ENCODE measurements around the gene CHM.
"Not testable (repeated sequence)": the region's sequence is repeated elsewhere in the genome, so short reads cannot be mapped to it uniquely, and the experiment has no call there.

Gene CHM

GRCh38 chrX:85977218-85977617 is 70.1 kb downstream of the CHM start:
- H3K36me3 ChIP-seq = peaks cover 0 to 11% (median 11%) of the 10 kb centered on the region in 3 donors
- DNase-seq = no peak
- H3K27me3 ChIP-seq = no peaks in the 10 kb centered on the region
- H3K9me3 ChIP-seq = no peaks in the 10 kb centered on the region
- intact Hi-C loops (cut with DNase I; ENCODE audit: low total_unique reads) = no loop called here
- H3K27ac ChIP-seq = no peak overlapping the region
- H3K4me1 ChIP-seq = no peaks in the 10 kb centered on the region
- H3K4me3 ChIP-seq = no peak overlapping the region
- TF ChIP-seq CTCF (IDR thresholded peaks at IDR 0.05) = no peak

GRCh38 chrX:85972351-85972750 is 75.0 kb downstream of the CHM start:
- intact Hi-C loops (cut with DNase I; ENCODE audit: low total_unique reads); H3K9me3 ChIP-seq; H3K27ac ChIP-seq; H3K27me3 ChIP-seq; DNase-seq; H3K4me3 ChIP-seq; H3K4me1 ChIP-seq: not testable (repeated sequence)
- peaks cover 6 to 10% (median 8%) of the 10 kb centered on the region in 3 donors for H3K36me3 ChIP-seq

- Histone ChIP-seq H3K4me1 (no peaks in the 10 kb centered on the region), H3K9me3 (no peaks in the 10 kb centered on the region)
- no peak for TF ChIP-seq CTCF (IDR thresholded peaks at IDR 0.05)
These were observed 82.6 kb downstream of the CHM start for GRCh38 chrX:85964744-85965143.

GRCh38 chrX:85963736-85964135 is 83.6 kb downstream of the CHM start:
- TF ChIP-seq CTCF (IDR thresholded peaks at IDR 0.05) = no peak
- no peak for DNase-seq
- Histone ChIP-seq H3K9me3 (no peaks in the 10 kb centered on the region), H3K4me1 (no peaks in the 10 kb centered on the region), H3K27ac (no peak overlapping the region), H3K4me3 (no peak overlapping the region), H3K27me3 (no peaks in the 10 kb centered on the region), H3K36me3 (no peaks in the 10 kb centered on the region)
- intact Hi-C loops (cut with DNase I; ENCODE audit: low total_unique reads) = no loop called here

More at GRCh38 chrX:85964744-85965143, 82.6 kb downstream of the CHM start:
- Histone ChIP-seq H3K27ac (no peak overlapping the region), H3K4me3 (no peak overlapping the region), H3K36me3 (no peaks in the 10 kb centered on the region), H3K27me3 (no peaks in the 10 kb centered on the region)
- intact Hi-C loops (cut with DNase I; ENCODE audit: low total_unique reads) = no loop called here
- DNase-seq = no peak

GRCh38 chrX:85955510-85955909 is 91.8 kb downstream of the CHM start:
- DNase-seq = no peak
- Histone ChIP-seq H3K27ac (no peak overlapping the region), H3K27me3 (no peaks in the 10 kb centered on the region), H3K4me3 (no peak overlapping the region), H3K4me1 (no peaks in the 10 kb centered on the region), H3K9me3 (peaks cover 0 to 3% (median 0%) of the 10 kb centered on the region in 3 donors), H3K36me3 (peaks cover 5 to 24% (median 16%) of the 10 kb centered on the region in 3 donors)
- intact Hi-C loops (cut with DNase I; ENCODE audit: low total_unique reads) = no loop called here
- TF ChIP-seq CTCF (IDR thresholded peaks at IDR 0.05) = no peak

- intact Hi-C loops (cut with DNase I; ENCODE audit: low total_unique reads); DNase-seq; H3K27me3 ChIP-seq; H3K4me3 ChIP-seq; H3K27ac ChIP-seq; H3K4me1 ChIP-seq: not testable (repeated sequence)
- Histone ChIP-seq H3K9me3 (peaks cover 0 to 23% (median 12%) of the 10 kb centered on the region in 3 donors), H3K36me3 (peaks cover 4 to 28% (median 21%) of the 10 kb centered on the region in 3 donors)
These were observed 102.6 kb downstream of the CHM start for GRCh38 chrX:85944751-85945150.

- no peak overlapping the region for H3K4me3 ChIP-seq
- TF ChIP-seq CTCF (IDR thresholded peaks at IDR 0.05) = no peak
- no peak overlapping the region for H3K27ac ChIP-seq
- H3K27me3 ChIP-seq = no peaks in the 10 kb centered on the region
- intact Hi-C loops (cut with DNase I; ENCODE audit: low total_unique reads) = no loop called here
- peaks cover 0 to 16% (median 16%) of the 10 kb centered on the region in 3 donors for H3K36me3 ChIP-seq
- DNase-seq = no peak
- no peaks in the 10 kb centered on the region for H3K4me1 ChIP-seq
- peaks cover 0 to 16% (median 7%) of the 10 kb centered on the region in 3 donors for H3K9me3 ChIP-seq
These were observed 106.1 kb downstream of the CHM start for GRCh38 chrX:85941275-85941674.

GRCh38 chrX:85939942-85940341 is 107.4 kb downstream of the CHM start:
- H3K27me3 ChIP-seq; DNase-seq; intact Hi-C loops (cut with DNase I; ENCODE audit: low total_unique reads); H3K36me3 ChIP-seq; H3K4me1 ChIP-seq; H3K9me3 ChIP-seq; H3K27ac ChIP-seq; H3K4me3 ChIP-seq: not testable (repeated sequence)

GRCh38 chrX:85934399-85934798 is 113.0 kb downstream of the CHM start:
- H3K4me1 ChIP-seq; H3K9me3 ChIP-seq; H3K4me3 ChIP-seq; intact Hi-C loops (cut with DNase I; ENCODE audit: low total_unique reads); H3K36me3 ChIP-seq; H3K27ac ChIP-seq; DNase-seq; H3K27me3 ChIP-seq: not testable (repeated sequence)
